ENCODE measurements around the gene EIF5AL1.

- TF ChIP-seq CTCF (IDR thresholded peaks at IDR 0.05) (no peak), POLR2A (IDR thresholded peaks at IDR 0.05) (no peak)
Measured at GRCh38 chr10:79475119-79475653, 37.1 kb upstream of the EIF5AL1 start.
